ENCODE data around the gene SHISAL2A.

GRCh38 chr1:52613636-52614373, 19.2 kb upstream of the SHISAL2A start:
- TF ChIP-seq TFDP1 (CRISPR knock-in tag; IDR thresholded peaks at IDR 0.05; ENCODE audit: borderline replicate concordance) (no peak), USF2 (IDR thresholded peaks at IDR 0.05; ENCODE audit: low read depth, low read length) (no peak), USF2 (CRISPR knock-in tag; IDR thresholded peaks at IDR 0.05; ENCODE audit: borderline replicate concordance) (no peak), JUN (CRISPR knock-in tag; IDR thresholded peaks at IDR 0.05) (no peak), NBN (conservative IDR thresholded peaks at IDR 0.05) (no peak), ZNF180 (CRISPR knock-in tag; IDR thresholded peaks at IDR 0.05; ENCODE audit: borderline replicate concordance, low read depth) (no peak), ZNF281 (CRISPR knock-in tag; IDR thresholded peaks at IDR 0.05; ENCODE audit: borderline replicate concordance) (no peak), CBX1 (IDR thresholded peaks at IDR 0.05; ENCODE audit: low read depth) (no peak), HDAC2 (CRISPR knock-in tag; IDR thresholded peaks at IDR 0.05) (no peak)

All from HepG2 (cell line).